GM10266 (cell line): ENCODE data around the gene SCNN1B.

ENCODE experiments used
- DNase-seq: peaks from one replicate; pipeline ENCODE4 v3.0.0; 2012; ENCODE audit errors: extremely low spot score
- TF ChIP-seq, protein P1 (sequence below): IDR thresholded peaks from 2 replicates; pipeline ENCODE4 v1.5.1; 2012; ENCODE audit warnings: mild to moderate bottlenecking, low read depth; ENCODE audit not compliant: control insufficient read depth, insufficient read depth; ENCODE audit errors: missing control alignments

The SCNN1B gene

DNA sequence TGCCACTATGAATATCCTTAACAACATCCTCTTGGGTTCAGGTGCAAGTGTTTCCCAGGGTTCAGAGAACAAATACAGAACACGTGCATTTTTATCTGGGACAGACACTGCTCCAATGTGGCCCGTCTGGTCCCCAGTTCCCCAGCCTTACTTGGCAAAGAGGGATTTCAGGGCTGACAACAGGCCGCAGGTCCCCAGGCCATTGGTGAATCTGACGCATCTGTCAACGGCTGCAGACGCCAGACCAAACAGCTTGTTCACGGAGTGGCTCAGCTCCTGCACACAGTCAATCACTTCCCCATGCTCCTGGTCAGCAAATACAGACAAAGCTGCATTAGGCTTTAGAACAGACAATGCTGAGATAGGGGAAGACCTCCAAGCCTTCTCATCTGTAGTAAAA, 114.7 kb downstream of the SCNN1B start:
- no peak for DNase-seq
- TF ChIP-seq, protein P1, sequence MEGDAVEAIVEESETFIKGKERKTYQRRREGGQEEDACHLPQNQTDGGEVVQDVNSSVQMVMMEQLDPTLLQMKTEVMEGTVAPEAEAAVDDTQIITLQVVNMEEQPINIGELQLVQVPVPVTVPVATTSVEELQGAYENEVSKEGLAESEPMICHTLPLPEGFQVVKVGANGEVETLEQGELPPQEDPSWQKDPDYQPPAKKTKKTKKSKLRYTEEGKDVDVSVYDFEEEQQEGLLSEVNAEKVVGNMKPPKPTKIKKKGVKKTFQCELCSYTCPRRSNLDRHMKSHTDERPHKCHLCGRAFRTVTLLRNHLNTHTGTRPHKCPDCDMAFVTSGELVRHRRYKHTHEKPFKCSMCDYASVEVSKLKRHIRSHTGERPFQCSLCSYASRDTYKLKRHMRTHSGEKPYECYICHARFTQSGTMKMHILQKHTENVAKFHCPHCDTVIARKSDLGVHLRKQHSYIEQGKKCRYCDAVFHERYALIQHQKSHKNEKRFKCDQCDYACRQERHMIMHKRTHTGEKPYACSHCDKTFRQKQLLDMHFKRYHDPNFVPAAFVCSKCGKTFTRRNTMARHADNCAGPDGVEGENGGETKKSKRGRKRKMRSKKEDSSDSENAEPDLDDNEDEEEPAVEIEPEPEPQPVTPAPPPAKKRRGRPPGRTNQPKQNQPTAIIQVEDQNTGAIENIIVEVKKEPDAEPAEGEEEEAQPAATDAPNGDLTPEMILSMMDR = no peak

- TF ChIP-seq, protein P1 = no peak
- no peak for DNase-seq
These were observed 117.9 kb downstream of the SCNN1B start for GRCh38 chr16:23420011-23420410.

- no peak for DNase-seq
- TF ChIP-seq, protein P1 = no peak
These were observed 121.5 kb downstream of the SCNN1B start for GRCh38 chr16:23423496-23424049.

DNA sequence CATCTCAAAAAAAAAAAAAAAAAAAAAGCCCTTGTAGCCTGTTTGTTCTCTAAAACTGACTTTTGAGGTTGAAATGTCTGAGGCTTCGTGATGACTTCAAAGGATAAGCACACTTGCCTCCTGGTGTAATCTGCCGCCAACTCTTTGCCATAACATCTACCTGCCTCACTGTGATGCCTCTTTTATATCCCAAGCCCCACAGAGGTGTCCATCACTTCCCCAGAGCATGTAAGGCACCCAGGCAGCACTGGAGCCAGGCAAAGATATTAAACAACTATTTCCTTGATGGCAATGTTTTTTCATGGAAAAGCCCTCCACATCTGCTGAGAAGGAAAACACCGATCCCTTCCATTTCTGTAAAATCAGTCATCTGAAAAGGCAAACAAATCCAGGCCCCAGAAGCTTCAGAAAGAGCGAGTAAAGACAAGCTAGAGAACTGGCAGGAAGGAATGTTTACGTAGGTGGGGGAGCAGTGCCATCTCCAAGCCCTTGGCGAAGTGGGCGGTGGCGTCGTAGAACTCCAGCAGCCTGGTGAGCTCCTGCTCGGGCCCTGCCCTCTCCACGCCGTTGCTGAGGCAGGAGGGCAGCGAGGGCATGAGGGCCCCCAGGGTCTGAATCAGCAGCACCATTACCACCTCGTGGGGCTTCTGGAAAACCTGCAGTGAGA, 122.3 kb downstream of the SCNN1B start:
- no peak for DNase-seq
- TF ChIP-seq, protein P1 = no peak

DNA sequence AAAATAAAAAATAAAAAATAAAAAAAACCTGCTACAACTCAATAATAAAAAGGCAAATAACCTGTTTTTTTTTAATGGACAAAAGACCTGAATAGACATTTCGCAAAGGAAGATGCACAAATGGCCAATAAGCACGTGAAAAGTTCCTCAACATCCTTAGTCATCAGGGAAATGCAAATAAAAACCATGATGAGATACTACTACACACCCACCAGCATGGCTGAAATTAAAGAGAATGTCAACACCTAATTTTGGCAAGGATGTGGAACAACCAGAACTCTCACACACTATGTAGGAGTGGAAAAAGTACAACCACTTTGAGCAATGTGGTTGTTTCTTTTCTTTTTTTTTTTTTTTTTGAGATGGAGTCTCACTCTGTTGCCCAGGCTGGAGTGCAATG, 126.2 kb downstream of the SCNN1B start:
- TF ChIP-seq, protein P1 = no peak
- no peak for DNase-seq
